ENCODE data around the gene ZRANB2.

DNA sequence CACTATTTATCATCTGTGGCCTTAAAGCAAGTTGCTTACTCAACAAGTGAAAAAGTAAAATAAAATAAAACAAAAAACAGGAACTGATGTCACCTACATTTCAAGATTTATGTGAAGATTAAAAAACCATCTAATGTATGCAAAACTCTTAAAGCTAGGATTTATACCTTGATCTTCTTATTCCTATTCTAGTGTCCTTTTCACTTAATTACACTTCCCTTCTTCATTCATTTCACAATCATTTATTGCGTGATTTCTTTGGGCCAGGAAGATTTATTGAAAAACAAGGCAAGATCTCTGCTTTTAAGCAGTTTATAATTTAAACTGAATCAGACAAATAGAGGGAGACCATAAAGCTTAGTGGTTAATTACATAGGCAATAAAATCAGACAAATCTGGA is 51.9 kb downstream of the ZRANB2 start:
- TF ChIP-seq ZNF274 (IDR thresholded peaks at IDR 0.05; ENCODE audit: low read depth, low read length): no peak
- no peak for TF ChIP-seq SUZ12 (IDR thresholded peaks at IDR 0.05; ENCODE audit: extremely low read depth, insufficient read depth, insufficient read length)

Data from NT2/D1 (cell line).